BJ (cell line): ENCODE data around the gene RASGRF1. TPM values are rescaled to one million over a fixed set of nuclear protein-coding genes. Genes with fewer than 3 reads are reported as not detected.

Experiments used
- CTCF ChIA-PET: fragments of 350-600 bp; formaldehyde crosslinking; extraction: SDS; loops from one replicate; lab custom pipeline; 2021; ENCODE audit warnings: antibody characterized with exemption, inconsistent platforms; lab: Yijun Ruan, JAX
- POLR2A ChIA-PET: fragments of 300-600 bp; sonication (Branson Sonifier 250); formaldehyde crosslinking; extraction: SDS; loops from one replicate; lab custom pipeline; 2021; ENCODE audit warnings: antibody characterized with exemption; lab: Charles Lee
- DNase-seq: peaks from one replicate; pipeline ENCODE4 v3.0.0-alpha.2; 2011; ENCODE audit warnings: low read depth
- H3K27me3 ChIP-seq: 2 replicates; pipeline ENCODE4 v1.6.0; 2011; ENCODE audit warnings: low read length; ENCODE audit not compliant: control insufficient read depth, insufficient read depth
- H3K36me3 ChIP-seq: 2 replicates; pipeline ENCODE4 v1.5.1; 2011; ENCODE audit warnings: low read length; ENCODE audit not compliant: control insufficient read depth, insufficient read depth
- H3K4me3 ChIP-seq: 2 replicates; pipeline ENCODE4 v1.5.1; 2011; ENCODE audit warnings: low read depth, mild to moderate bottlenecking, control low read depth, low read length
- CTCF ChIP-seq: IDR thresholded peaks from 2 replicates; pipeline ENCODE4 v1.5.1; 2011; ENCODE audit warnings: low read depth, mild to moderate bottlenecking, control low read depth, inconsistent platforms, low read length, moderate library complexity; ENCODE audit not compliant: insufficient read depth
- polyA plus RNA-seq: library from polyadenylated mRNA; depleted of rRNA; stranded (reverse); fragments of >200 nt; gene quantifications from 2 replicates; pipeline ENCODE4 v1.2.3, GENCODE V29; 2011

RASGRF1 gene
- polyA plus RNA-seq, 1 experiment = 0.31 TPM

GRCh38 chr15:79122391-79122790, 31.8 kb upstream of the RASGRF1 start:
- H3K4me3 ChIP-seq = no peak overlapping the region
- TF ChIP-seq CTCF = no peak
- POLR2A ChIA-PET = no interaction called here
- H3K36me3 ChIP-seq = no peaks in the 10 kb centered on the region
- CTCF ChIA-PET = no interaction called here
- no peak for DNase-seq
- peaks cover 1% of the 10 kb centered on the region; the same call in 1 of the 2 replicates for H3K27me3 ChIP-seq

DNA sequence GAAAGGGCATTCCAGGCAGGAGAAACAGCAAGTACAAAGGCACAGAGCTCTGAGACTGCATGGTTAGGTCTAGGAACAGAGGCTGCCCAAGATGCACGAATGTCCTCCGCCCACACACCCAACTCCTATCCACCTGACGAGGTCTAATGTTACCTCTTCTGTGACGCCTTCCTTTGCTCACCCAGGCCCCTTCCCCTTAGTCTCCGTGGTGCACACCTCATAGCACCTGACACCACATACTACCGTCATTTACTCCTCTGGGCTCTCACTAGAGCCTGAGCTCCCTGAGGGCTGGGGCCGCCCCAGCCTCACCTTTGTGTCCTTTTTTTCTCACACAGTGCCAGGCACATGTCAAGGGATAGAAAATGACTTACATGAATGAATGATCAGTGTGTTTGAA, 31.0 kb upstream of the RASGRF1 start:
- H3K27me3 ChIP-seq = peaks cover 1% of the 10 kb centered on the region; the same call in 1 of the 2 replicates
- H3K4me3 ChIP-seq = no peak overlapping the region
- TF ChIP-seq CTCF = no peak
- ChIA-PET CTCF (no interaction called here), POLR2A (no interaction called here)
- no peak for DNase-seq
- H3K36me3 ChIP-seq = no peaks in the 10 kb centered on the region

DNA sequence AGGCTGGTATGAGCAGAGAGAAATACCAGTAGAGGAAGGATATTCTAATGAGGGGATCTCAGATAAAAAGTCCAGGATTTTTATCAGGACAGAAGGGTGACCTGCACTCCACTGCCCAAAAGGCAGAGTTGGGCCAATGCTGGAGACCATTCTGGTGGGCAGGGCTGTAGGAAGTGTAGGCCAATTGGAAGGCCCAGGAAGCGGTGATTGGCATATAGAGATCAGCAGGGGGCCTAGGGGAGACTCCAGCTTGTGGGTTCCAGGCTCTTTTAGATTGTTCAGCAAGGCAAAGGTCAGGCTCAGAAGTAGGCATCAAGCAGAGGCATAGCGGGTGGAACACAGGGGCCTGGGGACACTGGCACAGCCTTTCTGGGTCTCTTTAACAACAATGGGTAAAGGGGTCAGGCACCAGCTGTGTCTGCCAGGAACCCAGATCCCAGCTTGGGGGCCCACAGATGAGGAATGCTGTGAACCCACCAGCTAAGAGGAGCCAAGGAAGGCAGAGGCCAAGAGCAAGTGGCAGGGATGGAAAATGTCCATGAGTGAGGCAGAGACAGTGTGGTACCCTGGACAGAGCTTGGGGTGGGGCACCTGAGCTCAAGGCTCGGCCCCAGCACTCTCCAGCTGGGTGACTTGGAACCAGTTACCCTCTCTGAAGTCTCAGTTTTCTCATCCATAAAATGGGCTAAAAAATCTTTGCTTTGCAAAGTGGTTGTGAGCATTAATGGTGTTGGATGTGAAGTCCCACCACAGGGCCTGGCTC, 27.0 kb upstream of the RASGRF1 start:
- TF ChIP-seq CTCF = no peak
- CTCF ChIA-PET = interaction anchor here (0.9 kb wide), 1 partner anchor 10 kb away, joined by 4 read pairs; no protein-coding TSS in a partner anchor
- H3K4me3 ChIP-seq = no peak overlapping the region
- no peak for DNase-seq
- H3K27me3 ChIP-seq = peaks cover 1% of the 10 kb centered on the region; the same call in 1 of the 2 replicates
- H3K36me3 ChIP-seq = no peaks in the 10 kb centered on the region
- POLR2A ChIA-PET = no interaction called here

- no peaks in the 10 kb centered on the region for H3K27me3 ChIP-seq
- H3K36me3 ChIP-seq = no peaks in the 10 kb centered on the region
- POLR2A ChIA-PET = no interaction called here
- DNase-seq = no peak
- CTCF ChIA-PET = interaction anchor here (1.1 kb wide), 1 partner anchor 26 kb away, joined by 3 read pairs; no protein-coding TSS in a partner anchor
- no peak overlapping the region for H3K4me3 ChIP-seq
- TF ChIP-seq CTCF = no peak
Measured at GRCh38 chr15:79116771-79117170, 26.2 kb upstream of the RASGRF1 start.

- POLR2A ChIA-PET = no interaction called here
- H3K27me3 ChIP-seq = no peaks in the 10 kb centered on the region
- CTCF ChIA-PET = interaction anchor here (1.1 to 1.2 kb wide), 2 partner anchors 9 to 25 kb away, joined by 3 read pairs; no protein-coding TSS in a partner anchor
- H3K4me3 ChIP-seq = no peak overlapping the region
- DNase-seq = no peak
- H3K36me3 ChIP-seq = no peaks in the 10 kb centered on the region
- no peak for TF ChIP-seq CTCF
Measured at GRCh38 chr15:79115986-79116665, 25.5 kb upstream of the RASGRF1 start.
